HepG2 (cell line): ENCODE data around the gene C1QTNF5. TPM values are rescaled to one million over a fixed set of nuclear protein-coding genes. Genes with fewer than 3 reads are reported as not detected.

Experiments
- CENPT ChIP-seq: sonication (generic); formaldehyde crosslinking; IDR thresholded peaks from 2 replicates; pipeline ENCODE4 v1.8.0; 2022; ENCODE audit warnings: low read depth, mild to moderate bottlenecking, moderate library complexity, missing genetic modification reagents
- ESRRA ChIP-seq: sonication (generic); formaldehyde crosslinking; IDR thresholded peaks from 2 replicates; pipeline ENCODE4 v1.5.1; 2020; ENCODE audit warnings: mild to moderate bottlenecking, low read depth, missing genetic modification reagents
- FOXA1 ChIP-seq, 2 experiments: fragments of 450-650 bp in 1 of 2; sonication (generic) in 1 of 2; formaldehyde crosslinking in 1 of 2; IDR thresholded peaks; 2 replicates each; pipeline versions ENCODE4 v1.4.0 to v1.6.1; 2016 to 2020; ENCODE audit warnings: missing genetic modification reagents in 1 of 2
- GATAD2A ChIP-seq: IDR thresholded peaks from 2 replicates; pipeline ENCODE4 v1.6.1; 2016
- GTF2F1 ChIP-seq: fragments of 150-350 bp; IDR thresholded peaks from 2 replicates; pipeline ENCODE4 v1.6.1; 2014; ENCODE audit warnings: low read length
- HDAC1 ChIP-seq: sonication (generic); formaldehyde crosslinking; IDR thresholded peaks from 2 replicates; pipeline ENCODE4 v1.5.1; 2020; ENCODE audit warnings: mild to moderate bottlenecking, missing genetic modification reagents
- HNF4A ChIP-seq: sonication (generic); formaldehyde crosslinking; IDR thresholded peaks from 2 replicates; pipeline ENCODE4 v1.4.0; 2020; ENCODE audit warnings: missing genetic modification reagents
- HNRNPLL ChIP-seq: fragments of 200-400 bp; formaldehyde crosslinking; IDR thresholded peaks from 2 replicates; pipeline ENCODE4 v1.6.1; 2017; ENCODE audit warnings: mild to moderate bottlenecking, low read depth, low read length; ENCODE audit not compliant: poor library complexity, severe bottlenecking
- KDM4B ChIP-seq: sonication (generic); formaldehyde crosslinking; IDR thresholded peaks from 2 replicates; pipeline ENCODE4 v1.4.0; 2020; ENCODE audit warnings: missing genetic modification reagents
- KDM5A ChIP-seq: fragments of 200-600 bp; sonication (generic); IDR thresholded peaks from 2 replicates; pipeline ENCODE4 v1.7.0; 2018; ENCODE audit warnings: antibody characterized with exemption, mild to moderate bottlenecking, low read length, borderline replicate concordance
- KLF16 ChIP-seq, 2 experiments: sonication (generic) in 1 of 2; formaldehyde crosslinking in 1 of 2; IDR thresholded peaks; 2 replicates each; pipeline versions ENCODE4 v1.6.1 to v1.8.0; 2016 to 2023; ENCODE audit warnings: missing genetic modification reagents in 2 of 2, missing compliant biosample characterization in 1 of 2
- MEF2D ChIP-seq: sonication (generic); formaldehyde crosslinking; IDR thresholded peaks from 2 replicates; pipeline ENCODE4 v1.5.1; 2020; ENCODE audit warnings: mild to moderate bottlenecking, missing genetic modification reagents
- NCOA1 ChIP-seq: sonication (generic); formaldehyde crosslinking; IDR thresholded peaks from 2 replicates; pipeline ENCODE4 v1.9.0; 2021; ENCODE audit warnings: missing genetic modification reagents
- NR2F1 ChIP-seq, 2 experiments: fragments of 450-650 bp in 1 of 2; formaldehyde crosslinking in 1 of 2; IDR thresholded peaks; 2 replicates each; pipeline versions ENCODE4 v1.5.0 to v1.6.1; 2016 to 2020; ENCODE audit warnings: mild to moderate bottlenecking in 1 of 2, missing compliant biosample characterization in 1 of 2, missing genetic modification reagents in 1 of 2, moderate library complexity in 1 of 2
- PITX1 ChIP-seq: sonication (generic); formaldehyde crosslinking; IDR thresholded peaks from 2 replicates; pipeline ENCODE4 v1.5.1; 2020; ENCODE audit warnings: mild to moderate bottlenecking, missing genetic modification reagents
- POLR2A ChIP-seq, 2 experiments: IDR thresholded peaks; 2 replicates each; pipeline ENCODE4 v1.6.1; 2011; ENCODE audit warnings: low read depth in 2 of 2, low read length in 2 of 2, mild to moderate bottlenecking in 1 of 2, moderate library complexity in 1 of 2; ENCODE audit not compliant: insufficient read depth in 1 of 2
- SP5 ChIP-seq: IDR thresholded peaks from 2 replicates; pipeline ENCODE4 v1.6.1; 2016; ENCODE audit warnings: low read depth, borderline replicate concordance
- SSRP1 ChIP-seq: IDR thresholded peaks from 2 replicates; pipeline ENCODE4 v1.6.1; 2016; ENCODE audit warnings: control low read depth
- TBX2 ChIP-seq: sonication (generic); formaldehyde crosslinking; IDR thresholded peaks from 2 replicates; pipeline ENCODE4 v1.5.0; 2020; ENCODE audit warnings: missing genetic modification reagents, mild to moderate bottlenecking, borderline replicate concordance
- ZBTB1 ChIP-seq: sonication (generic); formaldehyde crosslinking; IDR thresholded peaks from 2 replicates; pipeline ENCODE4 v1.4.0; 2020; ENCODE audit warnings: missing genetic modification reagents, borderline replicate concordance
- ZFP82 ChIP-seq: sonication (generic); formaldehyde crosslinking; IDR thresholded peaks from 2 replicates; pipeline ENCODE4 v1.5.1; 2020; ENCODE audit warnings: mild to moderate bottlenecking, missing genetic modification reagents, borderline replicate concordance
- ZNF205 ChIP-seq: IDR thresholded peaks from 2 replicates; pipeline ENCODE4 v1.6.1; 2018; ENCODE audit warnings: missing biosample characterization, missing genetic modification reagents
- ZNF251 ChIP-seq: sonication (generic); formaldehyde crosslinking; IDR thresholded peaks from 2 replicates; pipeline ENCODE4 v1.9.0; 2021; ENCODE audit warnings: mild to moderate bottlenecking, missing genetic modification reagents
- polyA plus RNA-seq, 8 experiments: library from polyadenylated mRNA; depleted of rRNA in 3 of 8; stranded (reverse) in 7 of 8; unstranded in 1 of 8; fragments of >200 nt; fragmentation: Illumina TruSeq in 4 of 8; extraction: Trizol in 4 of 8; gene quantifications; 2 replicates each; pipeline versions ENCODE4 v1.2.1 to v1.2.3, GENCODE V29; 2011 to 2016; ENCODE audit warnings: low read depth in 4 of 8, missing spikeins in 1 of 8, mixed read lengths in 1 of 8; ENCODE audit not compliant: insufficient read depth in 1 of 8
- total RNA-seq, 5 experiments: library from RNA; depleted of rRNA; stranded (reverse); fragments of >200 nt; fragmentation: Illumina TruSeq; extraction: Trizol; gene quantifications; 2 replicates each; pipeline ENCODE4 v1.2.3, GENCODE V29; 2016; ENCODE audit warnings: low read depth in 1 of 5
- TF ChIP-seq, protein P1 (sequence below): sonication (generic); formaldehyde crosslinking; IDR thresholded peaks from 2 replicates; pipeline ENCODE4 v1.4.0; 2020; ENCODE audit warnings: missing genetic modification reagents, borderline replicate concordance
- TF ChIP-seq, protein P2 (sequence below): sonication (generic); formaldehyde crosslinking; IDR thresholded peaks from 2 replicates; pipeline ENCODE4 v1.5.1; 2020; ENCODE audit warnings: mild to moderate bottlenecking, missing genetic modification reagents, moderate library complexity

C1QTNF5 gene
- total and polyA plus RNA-seq, 2 of the 13 experiments (the other 11 are each of a cell fraction or from before 2014, with no cell fraction given), result 0.86 to 1.2 TPM

DNA sequence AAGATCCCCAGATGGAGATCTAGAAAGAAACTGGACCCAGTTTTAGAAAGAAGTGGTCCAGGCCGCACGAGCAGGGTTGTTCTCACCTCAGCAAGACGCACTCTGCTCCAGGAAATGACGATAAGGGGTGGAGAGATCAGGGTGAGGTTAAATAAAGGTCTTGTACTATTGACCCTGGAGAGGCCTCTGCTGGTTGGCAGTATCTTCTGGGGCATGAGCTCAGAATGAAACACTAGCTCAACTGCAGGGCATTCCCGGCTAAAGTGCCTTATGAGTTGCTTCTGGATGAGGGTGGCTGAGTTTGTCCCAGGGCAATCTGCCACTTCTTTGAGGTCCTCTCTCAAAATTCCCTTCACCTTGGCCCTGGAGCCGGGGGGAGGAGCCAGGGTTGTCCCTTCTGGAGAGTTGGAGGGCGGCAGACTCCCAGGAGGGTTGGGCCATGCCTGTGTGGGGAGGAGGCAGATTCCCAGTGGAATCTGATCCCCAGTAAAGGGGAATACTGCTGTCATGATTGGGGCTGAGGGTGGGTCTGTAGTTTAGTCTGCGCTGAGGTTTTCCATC, 29.9 kb upstream of the C1QTNF5 start (continued):
- TF ChIP-seq HNRNPLL (no peak), ESRRA (CRISPR knock-in tag) (peak; percentile 85), CENPT (CRISPR knock-in tag) (no peak), POLR2A (IDR thresholded peaks at IDR 0.05; ENCODE audit: insufficient read depth in 1 of 2, low read depth in 2 of 2, low read length in 2 of 2) (0 out of 4 replicates have a peak, but pooled peaks of 1 of the 2 experiments have one; percentile 24), ZNF251 (CRISPR knock-in tag) (no peak), SP5 (peak; percentile 70), HDAC1 (CRISPR knock-in tag) (peak; percentile 49; the same call in 1 of the 2 replicates), KDM4B (no peak), NR2F1 (CRISPR knock-in tag; IDR thresholded peaks at IDR 0.05) (peak; percentile 77 to 79), PITX1 (CRISPR knock-in tag) (peak; percentile 57; the same call in 1 of the 2 replicates), KDM5A (no peak), SSRP1 (CRISPR knock-in tag) (no peak), MEF2D (CRISPR knock-in tag) (0 out of 2 replicates have a peak, but pooled peaks have one; percentile 47), ZFP82 (CRISPR knock-in tag) (peak; percentile 46; the same call in 1 of the 2 replicates), TBX2 (CRISPR knock-in tag) (peak; percentile 59; the same call in 1 of the 2 replicates), HNF4A (CRISPR knock-in tag) (peak; percentile 83), ZBTB1 (CRISPR knock-in tag) (no peak), GATAD2A (CRISPR knock-in tag) (peak; percentile 58; the same call in 1 of the 2 replicates), GTF2F1 (no peak), NCOA1 (no peak), FOXA1 (IDR thresholded peaks at IDR 0.05) (no peak), FOXA1 (CRISPR knock-in tag; IDR thresholded peaks at IDR 0.05) (no peak), ZNF205 (CRISPR knock-in tag) (peak; percentile 48; the same call in 1 of the 2 replicates), KLF16 (CRISPR knock-in tag; IDR thresholded peaks at IDR 0.05) (0 out of 4 replicates have a peak, but pooled peaks of 1 of the 2 experiments have one; percentile 29)
- TF ChIP-seq, protein P1, sequence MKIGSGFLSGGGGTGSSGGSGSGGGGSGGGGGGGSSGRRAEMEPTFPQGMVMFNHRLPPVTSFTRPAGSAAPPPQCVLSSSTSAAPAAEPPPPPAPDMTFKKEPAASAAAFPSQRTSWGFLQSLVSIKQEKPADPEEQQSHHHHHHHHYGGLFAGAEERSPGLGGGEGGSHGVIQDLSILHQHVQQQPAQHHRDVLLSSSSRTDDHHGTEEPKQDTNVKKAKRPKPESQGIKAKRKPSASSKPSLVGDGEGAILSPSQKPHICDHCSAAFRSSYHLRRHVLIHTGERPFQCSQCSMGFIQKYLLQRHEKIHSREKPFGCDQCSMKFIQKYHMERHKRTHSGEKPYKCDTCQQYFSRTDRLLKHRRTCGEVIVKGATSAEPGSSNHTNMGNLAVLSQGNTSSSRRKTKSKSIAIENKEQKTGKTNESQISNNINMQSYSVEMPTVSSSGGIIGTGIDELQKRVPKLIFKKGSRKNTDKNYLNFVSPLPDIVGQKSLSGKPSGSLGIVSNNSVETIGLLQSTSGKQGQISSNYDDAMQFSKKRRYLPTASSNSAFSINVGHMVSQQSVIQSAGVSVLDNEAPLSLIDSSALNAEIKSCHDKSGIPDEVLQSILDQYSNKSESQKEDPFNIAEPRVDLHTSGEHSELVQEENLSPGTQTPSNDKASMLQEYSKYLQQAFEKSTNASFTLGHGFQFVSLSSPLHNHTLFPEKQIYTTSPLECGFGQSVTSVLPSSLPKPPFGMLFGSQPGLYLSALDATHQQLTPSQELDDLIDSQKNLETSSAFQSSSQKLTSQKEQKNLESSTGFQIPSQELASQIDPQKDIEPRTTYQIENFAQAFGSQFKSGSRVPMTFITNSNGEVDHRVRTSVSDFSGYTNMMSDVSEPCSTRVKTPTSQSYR (CRISPR knock-in tag), result no peak
- TF ChIP-seq, protein P2, sequence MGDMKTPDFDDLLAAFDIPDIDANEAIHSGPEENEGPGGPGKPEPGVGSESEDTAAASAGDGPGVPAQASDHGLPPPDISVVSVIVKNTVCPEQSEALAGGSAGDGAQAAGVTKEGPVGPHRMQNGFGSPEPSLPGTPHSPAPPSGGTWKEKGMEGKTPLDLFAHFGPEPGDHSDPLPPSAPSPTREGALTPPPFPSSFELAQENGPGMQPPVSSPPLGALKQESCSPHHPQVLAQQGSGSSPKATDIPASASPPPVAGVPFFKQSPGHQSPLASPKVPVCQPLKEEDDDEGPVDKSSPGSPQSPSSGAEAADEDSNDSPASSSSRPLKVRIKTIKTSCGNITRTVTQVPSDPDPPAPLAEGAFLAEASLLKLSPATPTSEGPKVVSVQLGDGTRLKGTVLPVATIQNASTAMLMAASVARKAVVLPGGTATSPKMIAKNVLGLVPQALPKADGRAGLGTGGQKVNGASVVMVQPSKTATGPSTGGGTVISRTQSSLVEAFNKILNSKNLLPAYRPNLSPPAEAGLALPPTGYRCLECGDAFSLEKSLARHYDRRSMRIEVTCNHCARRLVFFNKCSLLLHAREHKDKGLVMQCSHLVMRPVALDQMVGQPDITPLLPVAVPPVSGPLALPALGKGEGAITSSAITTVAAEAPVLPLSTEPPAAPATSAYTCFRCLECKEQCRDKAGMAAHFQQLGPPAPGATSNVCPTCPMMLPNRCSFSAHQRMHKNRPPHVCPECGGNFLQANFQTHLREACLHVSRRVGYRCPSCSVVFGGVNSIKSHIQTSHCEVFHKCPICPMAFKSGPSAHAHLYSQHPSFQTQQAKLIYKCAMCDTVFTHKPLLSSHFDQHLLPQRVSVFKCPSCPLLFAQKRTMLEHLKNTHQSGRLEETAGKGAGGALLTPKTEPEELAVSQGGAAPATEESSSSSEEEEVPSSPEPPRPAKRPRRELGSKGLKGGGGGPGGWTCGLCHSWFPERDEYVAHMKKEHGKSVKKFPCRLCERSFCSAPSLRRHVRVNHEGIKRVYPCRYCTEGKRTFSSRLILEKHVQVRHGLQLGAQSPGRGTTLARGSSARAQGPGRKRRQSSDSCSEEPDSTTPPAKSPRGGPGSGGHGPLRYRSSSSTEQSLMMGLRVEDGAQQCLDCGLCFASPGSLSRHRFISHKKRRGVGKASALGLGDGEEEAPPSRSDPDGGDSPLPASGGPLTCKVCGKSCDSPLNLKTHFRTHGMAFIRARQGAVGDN (CRISPR knock-in tag), result peak; percentile 40; the same call in 1 of the 2 replicates
